Neural progenitor cell (in vitro differentiated cells): ENCODE results near the gene PPP2R2D.

Source experiments
- CTCF ChIP-seq: fragments of 200-600 bp; sonication (generic); IDR thresholded peaks from 2 replicates; pipeline ENCODE4 v1.5.1; 2017; ENCODE audit warnings: antibody characterized with exemption, mild to moderate bottlenecking
- EZH2 ChIP-seq: fragments of 200-600 bp; sonication (generic); IDR thresholded peaks from 2 replicates; pipeline ENCODE4 v1.6.1; 2017; ENCODE audit warnings: antibody characterized with exemption, mild to moderate bottlenecking, moderate library complexity
- EZH2phosphoT487 ChIP-seq: fragments of 200-600 bp; sonication (generic); IDR thresholded peaks from 2 replicates; pipeline ENCODE4 v1.6.1; 2017; ENCODE audit warnings: antibody characterized with exemption

- no peak for TF ChIP-seq CTCF
- TF ChIP-seq EZH2, result no peak
- no peak for TF ChIP-seq EZH2phosphoT487
These were observed 73.4 kb downstream of the PPP2R2D start for GRCh38 chr10:131974034-131974817.
